Neutrophil (primary cell): ENCODE data around the gene POMGNT1.

ENCODE experiments used
- H3K27ac ChIP-seq: fragments of 200-600 bp; sonication (generic); 2 replicates; pipeline ENCODE4 v1.5.1; 2016; ENCODE audit warnings: mild to moderate bottlenecking, moderate library complexity
- H3K27me3 ChIP-seq: fragments of 200-600 bp; sonication (generic); 2 replicates; pipeline ENCODE4 v1.6.0; 2016; ENCODE audit warnings: mild to moderate bottlenecking
- H3K36me3 ChIP-seq: fragments of 200-600 bp; sonication (generic); 2 replicates; pipeline ENCODE4 v1.5.1; 2017
- H3K4me1 ChIP-seq, 2 experiments: fragments of 200-600 bp in 1 of 2; sonication (generic) in 1 of 2; 1 replicate in 1 of 2; 2 replicates in 1 of 2; pipeline versions ENCODE4 v1.5.1 to v1.6.1; 2013 to 2016; ENCODE audit warnings: low read depth in 1 of 2, low read length in 1 of 2, mild to moderate bottlenecking in 1 of 2, moderate library complexity in 1 of 2; ENCODE audit not compliant: control insufficient read depth in 1 of 2, insufficient read depth in 1 of 2
- H3K4me3 ChIP-seq, 2 experiments: fragments of 200-600 bp in 1 of 2; sonication (generic) in 1 of 2; 1 replicate in 1 of 2; 2 replicates in 1 of 2; pipeline ENCODE4 v1.5.1; 2013 to 2016; ENCODE audit warnings: low read depth in 1 of 2, low read length in 1 of 2, mild to moderate bottlenecking in 1 of 2, moderate library complexity in 1 of 2
- H3K9me3 ChIP-seq: fragments of 200-600 bp; sonication (generic); 2 replicates; pipeline ENCODE4 v1.5.1; 2016
- CTCF ChIP-seq: fragments of 200-600 bp; sonication (generic); IDR thresholded peaks from 2 replicates; pipeline ENCODE4 v1.5.1; 2016; ENCODE audit warnings: antibody characterized with exemption

POMGNT1 gene

GRCh38 chr1:46211051-46211450 lies 12.8 kb upstream of the POMGNT1 start:
- H3K9me3 ChIP-seq, result no peaks in the 10 kb centered on the region
- no peaks in the 10 kb centered on the region for H3K4me1 ChIP-seq
- H3K27me3 ChIP-seq, result no peaks in the 10 kb centered on the region
- no peak overlapping the region for H3K4me3 ChIP-seq
- H3K36me3 ChIP-seq, result no peaks in the 10 kb centered on the region
- no peak for TF ChIP-seq CTCF
- H3K27ac ChIP-seq, result no peak overlapping the region

GRCh38 chr1:46210561-46210960 lies 12.3 kb upstream of the POMGNT1 start:
- Histone ChIP-seq H3K36me3 (no peaks in the 10 kb centered on the region), H3K4me1 (no peaks in the 10 kb centered on the region), H3K27me3 (no peaks in the 10 kb centered on the region), H3K4me3 (no peak overlapping the region), H3K27ac (no peak overlapping the region), H3K9me3 (no peaks in the 10 kb centered on the region)
- TF ChIP-seq CTCF, result no peak

GRCh38 chr1:46206399-46206798 lies 8.2 kb upstream of the POMGNT1 start:
- peaks cover 20 to 21% of the 10 kb centered on the region in 2 experiments for H3K4me1 ChIP-seq
- H3K27ac ChIP-seq, result no peak overlapping the region
- TF ChIP-seq CTCF, result no peak
- no peak overlapping the region for H3K4me3 ChIP-seq
- H3K9me3 ChIP-seq, result no peaks in the 10 kb centered on the region
- H3K27me3 ChIP-seq, result no peaks in the 10 kb centered on the region
- H3K36me3 ChIP-seq, result no peaks in the 10 kb centered on the region

- no peak for TF ChIP-seq CTCF
- Histone ChIP-seq H3K27ac (no peak overlapping the region), H3K36me3 (no peaks in the 10 kb centered on the region), H3K9me3 (no peaks in the 10 kb centered on the region), H3K4me3 (no peak overlapping the region), H3K27me3 (no peaks in the 10 kb centered on the region), H3K4me1 (peaks cover 20 to 21% of the 10 kb centered on the region in 2 experiments)
Observed at GRCh38 chr1:46205791-46206190, 7.6 kb upstream of the POMGNT1 start.

GRCh38 chr1:46205141-46205540 lies 6.9 kb upstream of the POMGNT1 start:
- H3K36me3 ChIP-seq, result no peaks in the 10 kb centered on the region
- no peak overlapping the region for H3K4me3 ChIP-seq
- peaks cover 20 to 21% of the 10 kb centered on the region in 2 experiments for H3K4me1 ChIP-seq
- no peaks in the 10 kb centered on the region for H3K27me3 ChIP-seq
- H3K27ac ChIP-seq, result no peak overlapping the region
- no peak for TF ChIP-seq CTCF
- no peaks in the 10 kb centered on the region for H3K9me3 ChIP-seq

GRCh38 chr1:46204406-46204742 lies 6.1 kb upstream of the POMGNT1 start:
- H3K27ac ChIP-seq, result peak overlapping the region; percentile 13
- H3K36me3 ChIP-seq, result no peaks in the 10 kb centered on the region
- no peak for TF ChIP-seq CTCF
- peaks cover 20 to 21% of the 10 kb centered on the region in 2 experiments for H3K4me1 ChIP-seq
- no peaks in the 10 kb centered on the region for H3K9me3 ChIP-seq
- H3K27me3 ChIP-seq, result no peaks in the 10 kb centered on the region
- H3K4me3 ChIP-seq, result no peak overlapping the region
